Fibroblast of pulmonary artery (primary cell): ENCODE results near the gene RCAN1.

Experiments used
- DNase-seq: peaks from one replicate; pipeline ENCODE4 v3.0.0-alpha.2; 2010; ENCODE audit warnings: low read depth
- H3K4me3 ChIP-seq: replicated peaks from 2 replicates; pipeline ENCODE4 v1.5.1; 2011; ENCODE audit warnings: low read depth, mild to moderate bottlenecking, control low read depth, low read length, moderate library complexity
- CTCF ChIP-seq: IDR thresholded peaks from 2 replicates; pipeline ENCODE4 v1.5.1; 2011; ENCODE audit warnings: mild to moderate bottlenecking, control low read depth, low read length, inconsistent platforms; ENCODE audit errors: missing control alignments

RCAN1 gene

GRCh38 chr21:34519694-34520093 is 95.2 kb downstream of the RCAN1 start:
- DNase-seq = no peak
- no peak overlapping the region for H3K4me3 ChIP-seq
- no peak for TF ChIP-seq CTCF

GRCh38 chr21:34519016-34519415 is 95.9 kb downstream of the RCAN1 start:
- TF ChIP-seq CTCF = no peak
- no peak overlapping the region for H3K4me3 ChIP-seq
- no peak for DNase-seq

GRCh38 chr21:34518301-34518700 is 96.6 kb downstream of the RCAN1 start:
- TF ChIP-seq CTCF = no peak
- DNase-seq = no peak
- H3K4me3 ChIP-seq = no peak overlapping the region

GRCh38 chr21:34517491-34518245 is 97.2 kb downstream of the RCAN1 start:
- DNase-seq = no peak
- no peak overlapping the region for H3K4me3 ChIP-seq
- TF ChIP-seq CTCF = peak; percentile 11

- no peak for TF ChIP-seq CTCF
- no peak for DNase-seq
- H3K4me3 ChIP-seq = no peak overlapping the region
Measured at GRCh38 chr21:34517039-34517438, 97.9 kb downstream of the RCAN1 start.

- H3K4me3 ChIP-seq = no peak overlapping the region
- no peak for DNase-seq
- TF ChIP-seq CTCF = no peak
Measured at GRCh38 chr21:34514576-34515115, 100.3 kb downstream of the RCAN1 start.
